ENCODE measurements around the gene PLOD2. TPM values are rescaled to one million over a fixed set of nuclear protein-coding genes. Genes with fewer than 3 reads are reported as not detected.

Gene PLOD2
- total RNA-seq, 1 experiment from 2014 or later, result 19.3 TPM

DNA sequence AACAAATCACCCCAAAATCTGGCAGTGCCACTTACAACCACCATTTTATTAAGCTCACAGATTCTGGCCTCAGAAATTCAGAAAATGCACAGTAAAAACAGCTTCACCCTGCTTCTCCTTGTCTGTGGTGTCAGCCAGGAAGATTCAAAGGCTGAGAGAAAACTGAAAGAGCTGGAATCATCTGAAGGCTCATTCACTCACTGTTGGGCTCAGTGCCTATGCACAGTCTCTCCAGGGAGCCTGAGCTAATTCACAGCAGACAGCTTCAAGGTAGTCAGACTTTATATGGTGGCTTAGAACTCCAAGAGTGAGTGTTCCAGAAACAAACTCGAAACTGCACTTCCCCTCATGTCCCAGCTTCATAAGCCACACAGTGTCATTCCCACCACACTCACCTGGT is 16.5 kb upstream of the PLOD2 start:
- DNase-seq, result no peak
- TF ChIP-seq, protein P1, sequence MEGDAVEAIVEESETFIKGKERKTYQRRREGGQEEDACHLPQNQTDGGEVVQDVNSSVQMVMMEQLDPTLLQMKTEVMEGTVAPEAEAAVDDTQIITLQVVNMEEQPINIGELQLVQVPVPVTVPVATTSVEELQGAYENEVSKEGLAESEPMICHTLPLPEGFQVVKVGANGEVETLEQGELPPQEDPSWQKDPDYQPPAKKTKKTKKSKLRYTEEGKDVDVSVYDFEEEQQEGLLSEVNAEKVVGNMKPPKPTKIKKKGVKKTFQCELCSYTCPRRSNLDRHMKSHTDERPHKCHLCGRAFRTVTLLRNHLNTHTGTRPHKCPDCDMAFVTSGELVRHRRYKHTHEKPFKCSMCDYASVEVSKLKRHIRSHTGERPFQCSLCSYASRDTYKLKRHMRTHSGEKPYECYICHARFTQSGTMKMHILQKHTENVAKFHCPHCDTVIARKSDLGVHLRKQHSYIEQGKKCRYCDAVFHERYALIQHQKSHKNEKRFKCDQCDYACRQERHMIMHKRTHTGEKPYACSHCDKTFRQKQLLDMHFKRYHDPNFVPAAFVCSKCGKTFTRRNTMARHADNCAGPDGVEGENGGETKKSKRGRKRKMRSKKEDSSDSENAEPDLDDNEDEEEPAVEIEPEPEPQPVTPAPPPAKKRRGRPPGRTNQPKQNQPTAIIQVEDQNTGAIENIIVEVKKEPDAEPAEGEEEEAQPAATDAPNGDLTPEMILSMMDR (conservative IDR thresholded peaks at IDR 0.05), result no peak
- Histone ChIP-seq H3K14ac (ENCODE audit: insufficient read depth, low read length) (no peak overlapping the region), H3K23ac (ENCODE audit: insufficient read length, low read depth, low read length) (no peak overlapping the region), H2AK5ac (ENCODE audit: insufficient read length, low read length) (no peak overlapping the region), H3K79me2 (ENCODE audit: insufficient read depth, low read length) (no peaks in the 10 kb centered on the region), H3K4me2 (ENCODE audit: insufficient read depth, insufficient read length, low read length) (no peak overlapping the region), H3K27ac (ENCODE audit: insufficient read length, low read depth, low read length) (no peak overlapping the region), H2BK15ac (ENCODE audit: low read depth, low read length) (no peak overlapping the region), H4K91ac (ENCODE audit: insufficient read length, low read depth, low read length) (no peak overlapping the region), H2BK12ac (ENCODE audit: insufficient read length, low read depth, low read length) (no peak overlapping the region), H3K4ac (ENCODE audit: low read depth, low read length) (no peak overlapping the region), H2AFZ (ENCODE audit: low read length) (no peak overlapping the region), H3K56ac (ENCODE audit: insufficient read length, low read depth, low read length) (no peak overlapping the region), H2BK120ac (ENCODE audit: low read depth, low read length, poor library complexity, severe bottlenecking) (no peak overlapping the region), H3K23me2 (ENCODE audit: insufficient read length, low read depth, low read length, poor library complexity, severe bottlenecking) (no peaks in the 10 kb centered on the region), H3K9me3 (ENCODE audit: control insufficient read depth, low read depth, low read length) (no peaks in the 10 kb centered on the region), H3K79me1 (ENCODE audit: insufficient read depth, low read depth, low read length, poor library complexity, severe bottlenecking) (no peaks in the 10 kb centered on the region), H3T11ph (ENCODE audit: low read length) (no peak overlapping the region), H3K27me3 (ENCODE audit: insufficient read depth, low read length) (no peaks in the 10 kb centered on the region), H3K9ac (ENCODE audit: extremely low read depth, insufficient read length, low read length) (no peak overlapping the region), H4K20me1 (ENCODE audit: control insufficient read depth, insufficient read depth, insufficient read length) (no peaks in the 10 kb centered on the region), H3K18ac (ENCODE audit: insufficient read length, low read depth, low read length) (no peak overlapping the region), H2BK20ac (ENCODE audit: low read depth, low read length, poor library complexity, severe bottlenecking) (no peak overlapping the region), H3K4me1 (ENCODE audit: insufficient read depth, low read length) (no peaks in the 10 kb centered on the region), H4K8ac (replicated peaks; ENCODE audit: insufficient read length, low read depth, low read length) (no peak overlapping the region), H4K5ac (ENCODE audit: insufficient read length, low read depth, low read length) (no peak overlapping the region), H2BK5ac (ENCODE audit: insufficient read length, low read length) (no peak overlapping the region)
- no peak overlapping the region for H3K4me3 Mint-ChIP-seq
- no peaks in the 10 kb centered on the region for H3K27me3 Mint-ChIP-seq (ENCODE audit: low read depth)
- WGBS (ENCODE audit: extremely low coverage, insufficient read length, low lambda C conversion rate), result no CpG with 5 or more reads among the region's 1 CpG
- H3K9me3 Mint-ChIP-seq, result no peaks in the 10 kb centered on the region
- H3K36me3 Mint-ChIP-seq (ENCODE audit: insufficient read depth in 1 of 3, low read depth in 3 of 3), result no peaks in the 10 kb centered on the region
- H3K27ac Mint-ChIP-seq, result no peak overlapping the region
- 0 out of 4 replicates have a peak, but pooled peaks cover 0 to 2% of the 10 kb centered on the region in 2 experiments for H3K4me1 Mint-ChIP-seq

All from H9 (cell line).